Subcutaneous adipose tissue (tissue), 4 donors: ENCODE measurements around the gene ADGRG6. TPM values are rescaled to one million over a fixed set of nuclear protein-coding genes. Genes with fewer than 3 reads are reported as not detected.

Experiments used
- CTCF ChIP-seq: fragments of 450-650 bp; IDR thresholded peaks from one replicate; pipeline ENCODE4 v1.5.1; 2016; ENCODE audit warnings: low read depth, mild to moderate bottlenecking, control low read depth, antibody characterized with exemption, moderate library complexity
- total RNA-seq, 4 donors: library from RNA; depleted of rRNA; stranded (reverse); fragments of >200 nt; gene quantifications; one replicate each; pipeline ENCODE4 v1.1.0, GENCODE V29; 2016

Gene ADGRG6
- total RNA-seq, 4 donors from 2014 or later, result 17.3 to 25.8 (median 18.7) TPM

- no peak for TF ChIP-seq CTCF
Measured at GRCh38 chr6:142307963-142308748, 6.3 kb downstream of the ADGRG6 start.

- no peak for TF ChIP-seq CTCF
Measured at GRCh38 chr6:142309426-142309825, 7.6 kb downstream of the ADGRG6 start.

- no peak for TF ChIP-seq CTCF
Measured at GRCh38 chr6:142313284-142313683, 11.5 kb downstream of the ADGRG6 start.

GRCh38 chr6:142316791-142317368, 15.1 kb downstream of the ADGRG6 start:
- TF ChIP-seq CTCF, result no peak

GRCh38 chr6:142318714-142319113, 16.9 kb downstream of the ADGRG6 start:
- no peak for TF ChIP-seq CTCF

GRCh38 chr6:142320366-142320765, 18.6 kb downstream of the ADGRG6 start:
- TF ChIP-seq CTCF, result no peak

GRCh38 chr6:142321451-142321850, 19.6 kb downstream of the ADGRG6 start:
- no peak for TF ChIP-seq CTCF
